LNCaP clone FGC (cell line): ENCODE measurements around the gene SLC9A5.

Experiments used
- DNase-seq: peaks from one replicate; pipeline ENCODE4 v3.0.0-alpha.2; 2011; ENCODE audit warnings: low read depth
- H3K4me3 ChIP-seq: 2 replicates; pipeline ENCODE4 v1.5.1; 2011; ENCODE audit warnings: mild to moderate bottlenecking, low read depth, low read length, control low read depth
- TF ChIP-seq, protein P1 (sequence below): IDR thresholded peaks from 2 replicates; pipeline ENCODE4 v1.5.1; 2012; ENCODE audit warnings: mild to moderate bottlenecking; ENCODE audit not compliant: control insufficient read depth, insufficient read depth; ENCODE audit errors: extremely low read depth

SLC9A5 gene

DNA sequence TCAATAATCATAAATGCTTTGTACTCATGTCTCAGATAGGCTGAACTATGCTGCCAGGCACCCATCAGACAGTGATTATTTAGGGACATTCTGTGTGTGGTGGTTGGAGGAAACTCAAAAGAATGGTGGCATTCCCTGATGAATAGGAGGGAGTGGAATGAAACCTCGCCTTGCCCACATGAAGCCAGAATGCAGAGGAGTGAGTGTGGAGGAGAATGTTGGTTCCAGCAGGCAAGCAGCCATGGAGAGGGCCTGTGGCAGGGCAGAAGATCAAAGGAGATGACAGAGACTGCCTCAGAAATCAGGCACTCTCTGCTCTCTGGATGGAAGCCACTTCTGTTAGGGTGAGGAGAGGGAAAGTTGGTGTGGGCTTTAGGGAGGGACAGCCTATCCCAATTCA lies 55.2 kb downstream of the SLC9A5 start:
- TF ChIP-seq, protein P1, sequence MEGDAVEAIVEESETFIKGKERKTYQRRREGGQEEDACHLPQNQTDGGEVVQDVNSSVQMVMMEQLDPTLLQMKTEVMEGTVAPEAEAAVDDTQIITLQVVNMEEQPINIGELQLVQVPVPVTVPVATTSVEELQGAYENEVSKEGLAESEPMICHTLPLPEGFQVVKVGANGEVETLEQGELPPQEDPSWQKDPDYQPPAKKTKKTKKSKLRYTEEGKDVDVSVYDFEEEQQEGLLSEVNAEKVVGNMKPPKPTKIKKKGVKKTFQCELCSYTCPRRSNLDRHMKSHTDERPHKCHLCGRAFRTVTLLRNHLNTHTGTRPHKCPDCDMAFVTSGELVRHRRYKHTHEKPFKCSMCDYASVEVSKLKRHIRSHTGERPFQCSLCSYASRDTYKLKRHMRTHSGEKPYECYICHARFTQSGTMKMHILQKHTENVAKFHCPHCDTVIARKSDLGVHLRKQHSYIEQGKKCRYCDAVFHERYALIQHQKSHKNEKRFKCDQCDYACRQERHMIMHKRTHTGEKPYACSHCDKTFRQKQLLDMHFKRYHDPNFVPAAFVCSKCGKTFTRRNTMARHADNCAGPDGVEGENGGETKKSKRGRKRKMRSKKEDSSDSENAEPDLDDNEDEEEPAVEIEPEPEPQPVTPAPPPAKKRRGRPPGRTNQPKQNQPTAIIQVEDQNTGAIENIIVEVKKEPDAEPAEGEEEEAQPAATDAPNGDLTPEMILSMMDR, result no peak
- no peak overlapping the region for H3K4me3 ChIP-seq
- DNase-seq, result no peak

DNA sequence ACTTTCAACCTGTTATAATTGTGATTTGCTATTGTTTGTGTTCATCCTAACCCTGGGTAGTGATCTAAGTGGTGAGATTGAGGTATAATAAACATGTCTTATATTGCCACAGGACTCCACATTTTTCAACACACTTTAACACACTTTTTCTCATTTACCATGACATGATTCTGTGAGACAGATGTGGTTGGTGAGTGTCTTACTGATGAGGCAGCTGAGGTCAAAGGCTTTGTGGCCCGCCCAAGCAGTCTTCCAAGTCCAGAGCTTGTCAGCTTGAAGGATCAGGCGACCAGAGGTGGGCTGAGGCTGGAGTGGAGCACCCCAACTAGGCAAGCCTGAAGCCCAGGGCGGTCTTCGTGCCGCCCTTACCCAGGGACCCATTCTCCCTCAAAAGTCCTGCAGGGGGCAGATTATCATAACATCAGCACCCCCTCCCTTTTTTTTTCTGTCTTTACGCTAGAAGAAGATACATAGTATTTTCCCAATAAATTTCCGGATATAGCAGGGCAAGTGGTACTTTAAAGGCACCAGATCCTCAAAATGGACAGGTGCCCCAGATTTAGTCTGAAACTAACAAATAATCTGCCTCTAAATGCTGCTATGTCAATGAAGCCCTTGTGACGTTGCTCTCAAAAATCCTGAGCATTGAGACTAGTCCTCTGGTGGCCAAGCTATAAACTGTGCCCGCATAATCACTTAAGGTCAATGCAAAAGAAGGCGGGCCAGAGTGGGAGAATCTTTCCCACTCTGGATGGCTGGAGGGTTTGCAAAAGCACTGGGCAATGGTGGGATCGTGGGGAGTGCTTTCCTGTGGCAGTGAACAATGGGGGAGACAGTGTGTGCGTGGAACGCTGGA lies 56.7 kb downstream of the SLC9A5 start:
- TF ChIP-seq, protein P1, result no peak
- no peak overlapping the region for H3K4me3 ChIP-seq
- no peak for DNase-seq

DNA sequence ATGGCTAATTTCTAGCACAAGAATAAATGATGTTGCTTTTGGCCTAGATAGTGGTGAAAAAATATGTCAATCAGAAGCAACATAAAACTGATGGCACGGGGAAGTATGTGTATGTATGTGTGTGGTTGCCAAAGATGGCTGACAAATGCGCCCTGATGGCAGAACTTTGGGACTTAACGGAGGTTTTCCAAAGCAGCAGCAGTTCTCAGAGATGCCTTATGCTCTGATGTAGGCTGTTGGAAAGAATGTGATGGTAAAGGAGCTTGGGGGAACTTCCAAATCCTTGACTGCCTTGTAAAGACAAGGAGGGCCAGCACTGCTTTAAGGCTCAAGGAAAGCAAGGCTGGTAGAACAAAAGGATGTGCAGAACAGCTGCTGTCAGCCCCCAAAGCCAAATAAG lies 61.8 kb downstream of the SLC9A5 start:
- TF ChIP-seq, protein P1, result no peak
- H3K4me3 ChIP-seq, result no peak overlapping the region
- DNase-seq, result no peak

DNA sequence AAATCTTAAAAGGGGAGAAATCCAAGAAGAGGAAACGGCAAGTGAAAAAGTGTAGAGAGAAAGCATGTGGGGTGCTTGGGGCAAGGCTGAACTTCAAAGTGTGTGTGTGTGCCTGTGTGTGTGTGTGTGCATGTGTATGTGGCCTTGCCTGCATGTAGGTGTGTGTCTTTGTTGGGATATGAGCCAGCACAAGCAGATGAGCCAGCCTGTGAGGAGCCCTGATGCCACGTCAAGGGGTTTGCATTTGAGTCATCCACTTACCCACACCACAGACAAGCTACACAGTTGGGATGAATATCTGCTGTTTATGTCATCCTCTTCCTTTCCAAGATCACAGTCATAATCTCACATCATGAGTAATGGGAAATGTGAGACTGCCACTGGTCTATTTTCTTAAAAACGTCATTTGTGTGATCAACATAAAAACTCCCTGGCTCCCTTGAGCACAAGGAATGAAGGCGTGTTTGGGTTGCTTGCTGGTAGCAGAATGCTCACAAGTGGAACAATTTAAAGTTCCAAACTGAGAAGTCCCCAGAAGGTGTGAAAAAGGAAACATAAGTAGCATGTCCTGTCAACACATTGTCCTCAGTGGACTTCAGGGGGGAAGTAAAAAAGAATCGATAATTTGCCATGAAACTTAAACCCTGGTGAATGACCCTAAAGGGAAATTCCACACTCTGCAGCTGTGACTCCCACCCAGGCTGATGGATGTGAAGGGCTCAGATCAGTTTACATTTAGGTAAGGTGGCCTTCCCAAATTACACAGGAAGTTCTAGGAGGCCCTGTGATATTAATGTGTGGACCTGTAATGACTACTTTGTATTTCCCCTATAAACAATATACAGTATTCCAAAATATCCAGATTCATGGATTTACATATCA lies 63.1 kb downstream of the SLC9A5 start:
- TF ChIP-seq, protein P1, result no peak
- no peak overlapping the region for H3K4me3 ChIP-seq
- DNase-seq, result no peak

DNA sequence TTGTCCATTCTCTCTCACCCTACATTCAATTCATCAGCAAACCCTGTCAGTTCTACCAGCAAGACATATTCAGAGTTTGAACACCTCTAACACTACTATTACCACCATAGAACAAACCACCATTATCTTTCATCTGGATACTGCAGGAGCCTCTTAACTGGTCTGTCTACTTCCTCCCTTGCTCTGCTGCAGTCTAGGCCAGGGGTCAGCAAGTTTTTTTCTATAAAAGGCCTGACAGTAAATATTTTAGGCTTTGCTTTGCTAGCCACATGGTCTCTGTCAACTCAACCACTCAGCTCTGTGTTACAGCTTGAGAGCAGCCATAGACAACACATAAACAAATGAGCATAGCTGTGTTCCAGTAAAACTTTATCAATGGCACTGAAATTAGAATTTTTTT lies 63.9 kb downstream of the SLC9A5 start:
- DNase-seq, result no peak
- TF ChIP-seq, protein P1, result no peak
- H3K4me3 ChIP-seq, result no peak overlapping the region

DNA sequence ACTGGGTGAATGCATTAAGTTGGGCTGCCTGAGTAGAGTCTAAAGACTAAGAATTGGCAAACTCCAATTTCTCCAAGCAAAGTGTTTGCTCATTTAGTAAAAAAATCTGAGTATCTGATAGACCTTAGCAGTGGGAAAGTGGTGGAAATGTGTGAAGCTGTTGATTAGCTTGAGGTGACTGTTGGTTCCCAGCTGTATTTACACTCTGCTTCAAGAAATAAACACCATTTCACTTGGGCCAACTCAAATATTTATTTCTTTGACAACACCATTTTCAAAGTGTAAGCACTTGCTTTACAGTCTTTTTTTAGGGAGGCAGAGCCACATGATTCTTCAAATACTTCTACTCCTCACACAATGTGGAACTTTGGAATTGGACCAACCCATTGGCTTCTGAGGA lies 69.1 kb downstream of the SLC9A5 start:
- TF ChIP-seq, protein P1, result no peak
- DNase-seq, result no peak

More for the DNA sequence above, 69.1 kb downstream of the SLC9A5 start:
- no peak overlapping the region for H3K4me3 ChIP-seq
